ENCODE data around the gene DMRTA2.

DMRTA2 gene

GRCh38 chr1:50422946-50423669 lies at the start of gene DMRTA2:
Gene DMRTA2, minus strand, starts transcription at chr1:50423443. Its CDS starts 1,907 bp downstream, at chr1:50421536.
- FAIRE-seq: no peak

GRCh38 chr1:50471967-50472366 lies 48.7 kb upstream of the DMRTA2 start:
- no peak for FAIRE-seq

GRCh38 chr1:50462964-50463363 lies 39.7 kb upstream of the DMRTA2 start:
- FAIRE-seq: no peak

- no peak for FAIRE-seq
Observed at GRCh38 chr1:50458507-50458906, 35.3 kb upstream of the DMRTA2 start.

GRCh38 chr1:50454911-50455310 lies 31.7 kb upstream of the DMRTA2 start:
- FAIRE-seq: no peak

- no peak for FAIRE-seq
Observed at GRCh38 chr1:50453266-50453665, 30.0 kb upstream of the DMRTA2 start.

GRCh38 chr1:50452700-50453099 lies 29.5 kb upstream of the DMRTA2 start:
- FAIRE-seq: no peak

GRCh38 chr1:50450861-50451653 lies 27.8 kb upstream of the DMRTA2 start:
- FAIRE-seq: no peak

- FAIRE-seq: no peak
Observed at GRCh38 chr1:50447961-50448360, 24.7 kb upstream of the DMRTA2 start.

GRCh38 chr1:50441183-50441582 lies 17.9 kb upstream of the DMRTA2 start:
- FAIRE-seq: no peak

GRCh38 chr1:50438945-50439344 lies 15.7 kb upstream of the DMRTA2 start:
- no peak for FAIRE-seq

GRCh38 chr1:50436489-50436888 lies 13.2 kb upstream of the DMRTA2 start:
- no peak for FAIRE-seq

- no peak for FAIRE-seq
Observed at GRCh38 chr1:50430010-50430405, 6.8 kb upstream of the DMRTA2 start.

- no peak for FAIRE-seq
Observed at GRCh38 chr1:50427818-50428779, 4.9 kb upstream of the DMRTA2 start.

GRCh38 chr1:50427086-50427817 lies 4.0 kb upstream of the DMRTA2 start:
- no peak for FAIRE-seq

- no peak for FAIRE-seq
Observed at GRCh38 chr1:50426702-50427085, 3.5 kb upstream of the DMRTA2 start.

- no peak for FAIRE-seq
Observed at GRCh38 chr1:50426108-50426700, 3.0 kb upstream of the DMRTA2 start.

- no peak for FAIRE-seq
Observed at GRCh38 chr1:50425376-50426107, 2.3 kb upstream of the DMRTA2 start.

GRCh38 chr1:50424884-50425375 lies 1.7 kb upstream of the DMRTA2 start:
- FAIRE-seq: no peak

- FAIRE-seq: no peak
Observed at GRCh38 chr1:50424045-50424883, 1.0 kb upstream of the DMRTA2 start.
